Fibroblast of the aortic adventitia (primary cell): ENCODE results near the gene SEPTIN2. TPM values are rescaled to one million over a fixed set of nuclear protein-coding genes. Genes with fewer than 3 reads are reported as not detected.

Experiments used
- DNase-seq: peaks from one replicate; pipeline ENCODE4 v3.0.0-alpha.2; 2010; ENCODE audit warnings: low read depth
- H3K4me3 ChIP-seq: 2 replicates; pipeline ENCODE4 v1.5.1; 2011; ENCODE audit warnings: low read depth, mild to moderate bottlenecking, control low read depth, low read length, moderate library complexity
- total RNA-seq: library from RNA; depleted of rRNA; stranded (reverse); fragments of >200 nt; gene quantifications from 2 replicates; pipeline ENCODE4 v1.2.3, GENCODE V29; 2012; ENCODE audit warnings: low replicate concordance
- TF ChIP-seq, protein P1 (sequence below): IDR thresholded peaks from 2 replicates; pipeline ENCODE4 v1.5.1; 2011; ENCODE audit warnings: mild to moderate bottlenecking, low read length, control low read depth, inconsistent platforms; ENCODE audit not compliant: insufficient read depth

The SEPTIN2 gene
- total RNA-seq, 1 donor: 546 TPM

DNA sequence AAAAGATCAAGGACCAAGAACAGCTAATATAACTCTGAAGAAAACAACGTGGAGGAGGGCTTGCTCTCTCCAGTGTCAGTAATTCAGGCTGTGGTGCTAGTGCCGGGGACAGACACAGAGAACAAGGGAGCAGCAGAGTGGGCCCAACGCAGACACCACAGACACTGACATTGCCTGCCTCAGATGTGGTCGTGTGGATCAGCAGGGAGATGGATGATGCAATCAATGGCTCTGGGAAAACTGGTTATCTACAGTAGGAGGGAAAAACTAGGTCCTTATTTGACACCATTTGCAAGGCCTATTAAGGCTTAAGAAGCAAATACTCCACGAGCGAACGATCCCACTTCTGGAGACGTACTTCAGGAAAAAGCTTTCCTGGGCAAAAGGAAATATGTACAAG, 36.3 kb upstream of the SEPTIN2 start:
- TF ChIP-seq, protein P1, sequence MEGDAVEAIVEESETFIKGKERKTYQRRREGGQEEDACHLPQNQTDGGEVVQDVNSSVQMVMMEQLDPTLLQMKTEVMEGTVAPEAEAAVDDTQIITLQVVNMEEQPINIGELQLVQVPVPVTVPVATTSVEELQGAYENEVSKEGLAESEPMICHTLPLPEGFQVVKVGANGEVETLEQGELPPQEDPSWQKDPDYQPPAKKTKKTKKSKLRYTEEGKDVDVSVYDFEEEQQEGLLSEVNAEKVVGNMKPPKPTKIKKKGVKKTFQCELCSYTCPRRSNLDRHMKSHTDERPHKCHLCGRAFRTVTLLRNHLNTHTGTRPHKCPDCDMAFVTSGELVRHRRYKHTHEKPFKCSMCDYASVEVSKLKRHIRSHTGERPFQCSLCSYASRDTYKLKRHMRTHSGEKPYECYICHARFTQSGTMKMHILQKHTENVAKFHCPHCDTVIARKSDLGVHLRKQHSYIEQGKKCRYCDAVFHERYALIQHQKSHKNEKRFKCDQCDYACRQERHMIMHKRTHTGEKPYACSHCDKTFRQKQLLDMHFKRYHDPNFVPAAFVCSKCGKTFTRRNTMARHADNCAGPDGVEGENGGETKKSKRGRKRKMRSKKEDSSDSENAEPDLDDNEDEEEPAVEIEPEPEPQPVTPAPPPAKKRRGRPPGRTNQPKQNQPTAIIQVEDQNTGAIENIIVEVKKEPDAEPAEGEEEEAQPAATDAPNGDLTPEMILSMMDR: no peak
- DNase-seq: peak; percentile 37
- no peak overlapping the region for H3K4me3 ChIP-seq

DNA sequence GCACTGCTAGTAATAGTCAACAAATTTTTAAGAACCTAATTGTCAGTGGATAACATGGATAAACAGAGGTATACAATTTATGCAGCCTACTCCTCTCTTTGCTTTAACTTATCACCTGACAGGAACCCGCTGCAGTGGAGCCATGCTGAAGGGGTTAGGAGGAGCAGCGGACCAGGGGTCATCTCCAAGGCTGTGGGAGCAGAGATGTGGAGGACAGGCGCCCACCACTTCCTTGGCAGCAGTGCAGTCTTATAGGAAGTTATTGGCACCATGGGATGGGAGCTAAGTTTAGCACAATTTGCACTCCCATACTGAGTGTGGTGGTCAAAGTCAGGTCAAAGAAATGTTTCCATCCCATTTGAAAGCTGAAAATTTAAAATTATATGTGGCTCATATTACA, 35.9 kb upstream of the SEPTIN2 start:
- H3K4me3 ChIP-seq: no peak overlapping the region
- TF ChIP-seq, protein P1: no peak
- no peak for DNase-seq

DNA sequence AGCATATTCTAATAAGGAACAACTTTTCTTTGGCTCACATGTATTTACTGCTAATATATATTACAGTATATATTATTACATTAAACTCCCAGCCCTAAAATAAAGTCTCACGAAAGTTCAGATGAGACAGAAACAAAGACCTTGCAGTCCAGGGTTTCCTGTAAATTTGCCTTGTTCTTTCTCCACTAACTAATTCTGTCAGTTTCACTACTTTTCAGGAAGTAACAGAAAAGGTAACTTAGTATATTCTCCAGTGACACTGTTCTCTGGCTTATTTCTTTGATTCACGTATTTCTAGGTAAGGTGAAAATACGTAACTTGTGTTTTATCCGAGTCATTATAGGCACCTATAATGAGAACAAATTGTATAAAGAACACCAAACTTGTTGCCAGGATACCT, 35.4 kb upstream of the SEPTIN2 start:
- TF ChIP-seq, protein P1: no peak
- DNase-seq: no peak
- no peak overlapping the region for H3K4me3 ChIP-seq

DNA sequence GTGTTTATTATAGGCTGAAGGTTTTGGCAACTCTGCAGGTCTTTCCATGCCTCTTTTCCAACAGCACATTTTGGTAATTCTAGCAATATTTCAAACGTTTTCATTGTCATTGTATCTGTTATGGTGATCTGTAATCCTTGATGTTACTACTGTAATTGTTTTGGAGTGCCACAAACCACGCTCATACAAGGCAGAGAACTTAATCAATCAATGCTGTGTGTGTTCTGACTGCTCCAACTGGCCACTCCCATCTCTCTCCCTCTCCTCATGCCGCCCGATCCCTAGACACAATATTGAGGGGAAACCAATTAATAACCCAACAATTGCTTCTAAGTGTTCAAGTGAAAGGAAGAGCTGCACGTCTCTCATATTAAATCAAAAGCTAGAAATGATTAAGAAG, 33.2 kb upstream of the SEPTIN2 start:
- DNase-seq: no peak
- no peak overlapping the region for H3K4me3 ChIP-seq
- TF ChIP-seq, protein P1: no peak

DNA sequence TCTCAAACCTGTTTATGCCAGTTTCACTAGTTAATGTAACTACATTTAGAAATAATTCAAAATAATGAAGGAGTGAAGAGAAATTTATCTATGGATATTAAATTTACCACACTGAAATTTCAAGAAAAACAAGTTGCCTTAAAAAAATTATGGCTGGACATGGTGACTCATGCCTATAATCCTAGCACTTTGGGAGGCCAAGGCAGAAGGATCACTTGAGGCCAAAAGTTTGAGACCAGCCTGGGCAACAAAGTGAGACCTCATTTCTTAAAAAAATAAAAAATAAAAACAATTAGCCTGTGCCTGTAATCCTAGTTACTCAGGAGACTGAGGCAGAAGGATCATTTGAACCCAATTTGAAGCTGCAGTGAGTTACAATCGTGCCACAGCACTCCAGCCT, 30.1 kb upstream of the SEPTIN2 start:
- DNase-seq: no peak
- TF ChIP-seq, protein P1: no peak
- H3K4me3 ChIP-seq: no peak overlapping the region

DNA sequence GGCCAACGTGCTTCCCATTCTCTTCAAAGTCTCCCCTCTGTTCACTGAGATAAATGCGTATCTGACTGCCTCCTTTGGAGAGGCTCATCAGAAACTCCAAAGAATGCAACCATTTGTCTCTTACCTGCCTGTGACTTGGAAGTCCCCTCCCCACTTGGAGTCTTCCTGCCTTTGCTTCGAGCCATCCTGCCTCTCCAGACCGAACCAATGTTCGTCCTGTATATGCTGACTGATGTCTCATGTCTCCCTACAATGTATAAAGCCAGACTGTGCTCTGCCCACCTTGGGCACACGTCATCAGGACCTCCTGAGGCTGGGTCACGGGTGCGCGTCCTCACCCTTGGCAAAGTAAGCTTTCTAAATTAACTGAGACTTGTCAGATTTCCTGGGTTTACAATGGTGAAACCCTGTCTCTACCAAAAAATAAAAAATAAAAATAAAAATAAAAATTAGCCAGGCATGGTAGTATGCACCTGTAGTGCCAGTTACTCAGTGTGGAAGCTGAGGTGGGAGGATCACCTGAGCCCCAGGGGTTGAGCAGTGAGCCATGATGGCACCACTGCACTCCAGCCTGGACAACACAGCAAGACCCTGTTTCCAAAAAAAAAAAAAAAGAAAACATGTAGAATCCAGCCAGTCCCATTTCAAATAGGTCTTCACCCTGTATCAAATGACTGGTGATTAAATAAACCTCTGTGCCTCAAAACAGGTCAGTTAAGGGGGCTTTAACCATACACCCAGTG, 29.2 kb upstream of the SEPTIN2 start:
- no peak for DNase-seq
- TF ChIP-seq, protein P1: no peak
- no peak overlapping the region for H3K4me3 ChIP-seq
